Bronchial epithelial cell (primary cell): ENCODE results near the gene LCT. TPM values are rescaled to one million over a fixed set of nuclear protein-coding genes. Genes with fewer than 3 reads are reported as not detected.
"Not testable (repeated sequence)": the region's sequence is repeated elsewhere in the genome, so short reads cannot be mapped to it uniquely, and the experiment has no call there.

Source experiments
- DNase-seq: peaks from one replicate; pipeline ENCODE4 v3.0.0-alpha.2; 2010; ENCODE audit warnings: low read depth
- FAIRE-seq: peaks from 2 replicates; lab custom pipeline; 2011; peaks lifted over from hg19 to GRCh38; lab: Jason Lieb, UNC
- H3K27me3 ChIP-seq: 2 replicates; pipeline ENCODE4 v1.5.1; 2011; ENCODE audit warnings: low read length; ENCODE audit not compliant: control insufficient read depth, insufficient read depth
- H3K36me3 ChIP-seq: 2 replicates; pipeline ENCODE4 v1.5.1; 2011; ENCODE audit warnings: low read length; ENCODE audit not compliant: control insufficient read depth, insufficient read depth
- H3K4me3 ChIP-seq: 2 replicates; pipeline ENCODE4 v1.5.1; 2011; ENCODE audit warnings: mild to moderate bottlenecking, low read depth, low read length, control low read depth
- CTCF ChIP-seq: IDR thresholded peaks from 2 replicates; pipeline ENCODE4 v1.5.1; 2011; ENCODE audit warnings: mild to moderate bottlenecking, moderate library complexity, low read length, control low read depth, inconsistent platforms; ENCODE audit not compliant: insufficient read depth, severe bottlenecking
- total RNA-seq: library from RNA; depleted of rRNA; stranded (reverse); fragments of >200 nt; gene quantifications from 2 replicates; pipeline ENCODE4 v1.2.1, GENCODE V29; 2014

The LCT gene
- total RNA-seq, 1 donor from 2014 or later, result not detected

GRCh38 chr2:135812907-135813511, 24.0 kb downstream of the LCT start:
- TF ChIP-seq CTCF, result no peak
- FAIRE-seq (no peak), DNase-seq (no peak)
- no peaks in the 10 kb centered on the region for H3K27me3 ChIP-seq
- H3K4me3 ChIP-seq, result no peak overlapping the region
- no peaks in the 10 kb centered on the region for H3K36me3 ChIP-seq

- not testable (repeated sequence) for FAIRE-seq, H3K36me3 ChIP-seq
Measured at GRCh38 chr2:135807874-135808273, 29.1 kb downstream of the LCT start.

GRCh38 chr2:135803278-135803677, 33.7 kb downstream of the LCT start:
- H3K4me3 ChIP-seq, result no peak overlapping the region
- H3K27me3 ChIP-seq, result no peaks in the 10 kb centered on the region
- no peak for TF ChIP-seq CTCF
- FAIRE-seq (no peak), DNase-seq (no peak)
- no peaks in the 10 kb centered on the region for H3K36me3 ChIP-seq

More at GRCh38 chr2:135807874-135808273, 29.1 kb downstream of the LCT start:
- H3K27me3 ChIP-seq, H3K4me3 ChIP-seq, DNase-seq: not testable (repeated sequence)

- no peak for TF ChIP-seq CTCF
- no peaks in the 10 kb centered on the region for H3K27me3 ChIP-seq
- FAIRE-seq (no peak), DNase-seq (no peak)
- no peaks in the 10 kb centered on the region for H3K36me3 ChIP-seq
- H3K4me3 ChIP-seq, result no peak overlapping the region
Measured at GRCh38 chr2:135802350-135802749, 34.6 kb downstream of the LCT start.

- Histone ChIP-seq H3K27me3 (no peaks in the 10 kb centered on the region), H3K4me3 (no peak overlapping the region), H3K36me3 (no peaks in the 10 kb centered on the region)
- TF ChIP-seq CTCF, result no peak
- DNase-seq (no peak), FAIRE-seq (no peak)
Measured at GRCh38 chr2:135800513-135801460, 36.2 kb downstream of the LCT start.

- H3K27me3 ChIP-seq, result no peaks in the 10 kb centered on the region
- FAIRE-seq, result no peak
- H3K4me3 ChIP-seq, result no peak overlapping the region
- no peaks in the 10 kb centered on the region for H3K36me3 ChIP-seq
- no peak for TF ChIP-seq CTCF
- DNase-seq, result no peak
Measured at GRCh38 chr2:135799738-135800137, 37.2 kb downstream of the LCT start.
